ENCODE measurements around the gene MTNR1A.

Gene MTNR1A

DNA sequence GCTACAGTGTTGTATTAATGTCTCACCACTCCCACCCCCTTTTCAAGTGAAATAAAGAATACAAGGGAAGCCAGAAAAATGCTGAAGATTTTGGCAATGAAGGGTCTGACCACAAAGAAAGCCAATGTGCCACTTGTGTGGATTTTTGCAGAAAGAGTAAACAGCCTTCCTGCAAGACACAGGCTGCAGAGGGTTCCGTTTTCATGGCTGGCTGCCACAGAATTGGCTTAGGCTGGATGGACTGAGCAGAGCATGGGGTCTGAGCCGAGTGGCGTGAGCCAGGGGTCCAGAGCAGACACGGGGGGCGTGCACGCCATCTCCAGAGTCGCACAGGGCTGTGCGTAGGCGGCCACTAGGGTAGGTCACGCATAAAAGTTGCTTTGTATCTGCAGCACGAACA is 69.2 kb downstream of the MTNR1A start:
- DNase-seq (ENCODE audit: low read depth): no peak

DNA sequence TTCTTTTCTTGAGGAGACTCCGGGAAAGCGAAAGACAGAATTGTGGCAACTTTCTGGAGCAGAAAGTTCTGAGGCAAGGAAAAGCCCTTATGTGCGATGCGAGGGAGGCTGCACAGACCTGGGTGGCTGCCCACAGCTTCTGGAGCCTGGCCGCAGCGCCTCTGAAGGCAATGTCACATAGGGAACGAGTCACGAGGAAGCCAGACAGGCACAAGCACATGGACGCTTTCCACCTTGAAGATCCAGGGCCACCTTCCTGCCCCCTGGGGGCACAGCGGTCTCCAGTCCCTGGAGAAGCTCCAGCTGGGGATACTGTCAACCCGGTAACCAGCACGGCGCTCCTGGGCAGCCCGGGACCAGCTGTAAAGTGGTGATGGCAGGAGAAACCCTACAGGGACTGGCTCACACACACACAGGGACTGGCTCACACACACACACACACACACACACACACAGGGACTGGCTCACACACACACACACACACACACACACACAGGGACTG is 69.8 kb downstream of the MTNR1A start:
- DNase-seq (ENCODE audit: low read depth): no peak

DNA sequence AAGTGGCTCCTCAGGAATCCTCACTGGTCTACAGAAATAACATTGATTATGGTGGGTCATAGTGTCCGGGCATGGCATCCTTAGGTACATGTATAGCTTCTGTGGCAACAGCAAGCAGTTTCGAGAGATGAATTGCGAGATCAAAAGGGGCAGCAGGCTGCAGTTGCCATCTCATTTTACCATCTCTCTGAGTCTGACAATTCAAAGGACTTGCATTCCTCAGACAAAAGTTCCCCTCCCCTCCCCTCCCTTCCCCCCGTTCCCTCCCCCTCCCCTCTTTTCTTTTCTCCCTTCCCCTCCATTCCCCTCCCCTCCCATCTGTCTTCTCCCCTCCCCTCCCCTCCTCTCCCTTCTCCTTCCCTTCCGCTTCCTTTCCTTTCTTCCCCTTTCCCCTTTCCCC is 70.2 kb downstream of the MTNR1A start:
- no peak for DNase-seq (ENCODE audit: low read depth)

DNA sequence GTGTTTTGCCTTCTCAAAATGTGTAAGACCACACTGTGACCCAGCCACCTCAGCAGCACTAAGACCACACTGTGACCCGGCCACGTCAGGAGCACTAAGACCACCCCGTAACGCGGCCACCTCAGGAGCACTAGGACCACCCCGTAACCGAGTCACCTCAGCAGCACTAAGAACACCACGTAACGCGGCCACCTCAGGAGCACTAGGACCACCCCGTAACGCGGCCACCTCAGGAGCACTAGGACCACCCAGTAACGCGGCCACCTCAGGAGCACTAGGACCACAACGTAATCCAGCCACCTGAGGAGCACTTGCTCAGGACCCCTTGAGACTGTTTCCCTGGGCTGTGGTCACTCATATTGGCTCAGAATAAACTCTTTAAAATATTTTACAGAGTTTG is 71.7 kb downstream of the MTNR1A start:
- no peak for DNase-seq (ENCODE audit: low read depth)
